K562 (cell line): Measurements from ENCODE around the gene ITK. TPM values are rescaled to one million over a fixed set of nuclear protein-coding genes. Genes with fewer than 3 reads are reported as not detected.

Source experiments
- CHD7 ChIP-seq: fragments of 200-600 bp; sonication (generic); IDR thresholded peaks from one replicate; pipeline ENCODE4 v1.6.1; 2012; ENCODE audit warnings: mild to moderate bottlenecking, low read depth, low read length, inconsistent platforms
- CREB1 ChIP-seq, 2 experiments: sonication (generic) in 1 of 2; formaldehyde crosslinking in 1 of 2; IDR thresholded peaks; 2 replicates each; pipeline versions ENCODE4 v1.6.1 to v1.8.0; 2012 to 2022; ENCODE audit warnings: inconsistent platforms in 1 of 2, mild to moderate bottlenecking in 1 of 2, missing genetic modification reagents in 1 of 2, moderate library complexity in 1 of 2
- CREM ChIP-seq: IDR thresholded peaks from 2 replicates; pipeline ENCODE4 v1.6.1; 2014; ENCODE audit warnings: antibody characterized with exemption, low read depth
- E2F6 ChIP-seq, 2 experiments: IDR thresholded peaks; 2 replicates each; pipeline ENCODE4 v1.6.1; 2011; ENCODE audit warnings: borderline replicate concordance in 1 of 2, control low read depth in 1 of 2, low read depth in 1 of 2, low read length in 1 of 2, mild to moderate bottlenecking in 1 of 2, mixed read lengths in 1 of 2, moderate library complexity in 1 of 2; ENCODE audit not compliant: insufficient read depth in 1 of 2, insufficient read length in 1 of 2, poor library complexity in 1 of 2, severe bottlenecking in 1 of 2; ENCODE audit errors: extremely low read depth in 1 of 2
- FOXJ2 ChIP-seq: fragments of 200-800 bp; sonication (Bioruptor generic); IDR thresholded peaks from 2 replicates; pipeline ENCODE4 v1.6.1; 2016; ENCODE audit warnings: missing genetic modification characterization, missing compliant biosample characterization
- HSF4 ChIP-seq: fragments of 250-450 bp; sonication (Bioruptor Pico); IDR thresholded peaks from 2 replicates; pipeline ENCODE4 v2.1.2; 2022; ENCODE audit warnings: mild to moderate bottlenecking, moderate library complexity, borderline replicate concordance
- MNT ChIP-seq, 2 experiments: fragments of 450-650 bp; conservative IDR thresholded peaks; 2 replicates each; pipeline ENCODE4 v1.6.1; 2017; ENCODE audit warnings: mild to moderate bottlenecking in 2 of 2, moderate library complexity in 2 of 2
- POLR2B ChIP-seq: fragments of 450-650 bp; IDR thresholded peaks from 2 replicates; pipeline ENCODE4 v1.6.1; 2018; ENCODE audit warnings: low read depth; ENCODE audit not compliant: partially characterized antibody
- POLR2G ChIP-seq: fragments of 200-400 bp; formaldehyde crosslinking; IDR thresholded peaks from 2 replicates; pipeline ENCODE4 v1.6.1; 2017; ENCODE audit warnings: low read depth, mild to moderate bottlenecking, antibody characterized with exemption, low read length, moderate library complexity
- TEAD4 ChIP-seq, 2 experiments: sonication (generic) in 1 of 2; formaldehyde crosslinking in 1 of 2; IDR thresholded peaks; 2 replicates each; pipeline versions ENCODE4 v1.6.1 to v1.8.0; 2012 to 2022; ENCODE audit warnings: borderline replicate concordance in 1 of 2, inconsistent platforms in 1 of 2, low read length in 1 of 2, mild to moderate bottlenecking in 1 of 2, missing genetic modification reagents in 1 of 2
- polyA plus RNA-seq, 8 experiments: library from polyadenylated mRNA; depleted of rRNA in 4 of 8; stranded (reverse) in 5 of 8; unstranded in 3 of 8; fragments of >200 nt; fragmentation: Nextera tagmentation in 2 of 8; fragmentation: Illumina TruSeq in 1 of 8; extraction: Ambion mirVana in 2 of 8; extraction: Trizol in 1 of 8; gene quantifications; 2 replicates each; pipeline versions ENCODE4 v1.2.1 to v1.2.3, GENCODE V29; 2011 to 2014; ENCODE audit warnings: inconsistent platforms in 1 of 8, missing spikeins in 1 of 8
- total RNA-seq, 7 experiments: library from RNA; depleted of rRNA in 6 of 7; stranded (reverse); fragments of >200 nt in 6 of 7; fragmentation: Illumina TruSeq in 2 of 7; extraction: Trizol in 2 of 7; gene quantifications; 2 replicates each; pipeline versions ENCODE4 v1.2.1 to v1.2.3, GENCODE V29; 2011 to 2021; ENCODE audit warnings: low replicate concordance in 1 of 7

The ITK gene
- total and polyA plus RNA-seq, 9 of the 15 experiments (the other 6 are each of a cell fraction or from before 2014, with no cell fraction given): 0.04 to 0.75 TPM; not detected in 7

- TF ChIP-seq CREM (peak; percentile 71), HSF4 (CRISPR knock-in tag) (no peak), TEAD4 (IDR thresholded peaks at IDR 0.05; ENCODE audit: low read length) (peak; percentile 53), TEAD4 (CRISPR knock-in tag; IDR thresholded peaks at IDR 0.05; ENCODE audit: borderline replicate concordance) (no peak), MNT (conservative IDR thresholded peaks at IDR 0.05) (0 out of 4 replicates have a peak, but pooled peaks of 1 of the 2 experiments have one; percentile 28), CHD7 (no peak), FOXJ2 (tag) (no peak), POLR2B (peak; percentile 76), POLR2G (peak; percentile 95), E2F6 (IDR thresholded peaks at IDR 0.05; ENCODE audit: borderline replicate concordance in 1 of 2, extremely low read depth in 1 of 2, insufficient read depth in 1 of 2, insufficient read length in 1 of 2, low read depth in 1 of 2, low read length in 1 of 2, poor library complexity in 1 of 2, severe bottlenecking in 1 of 2) (peak; percentile 14 to 52), CREB1 (IDR thresholded peaks at IDR 0.05) (peak; percentile 76), CREB1 (CRISPR knock-in tag; IDR thresholded peaks at IDR 0.05) (0 out of 2 replicates have a peak, but pooled peaks have one; percentile 31)
These were observed 38.1 kb upstream of the ITK start, which contains the start of gene MED7 (continued) for GRCh38 chr5:157142317-157143126.
